ENCODE data around the gene ZNF493.

Gene ZNF493

GRCh38 chr19:21462540-21462939 lies 65.6 kb downstream of the ZNF493 start:
- no peak for DNase-seq (ENCODE audit: low read depth in 3 of 3)

GRCh38 chr19:21463449-21464105 lies 66.6 kb downstream of the ZNF493 start:
- peak in 1 of 3 donors; percentile 43 for DNase-seq (ENCODE audit: low read depth in 3 of 3)

- no peak for DNase-seq (ENCODE audit: low read depth in 3 of 3)
Observed at GRCh38 chr19:21466627-21467026, 69.7 kb downstream of the ZNF493 start.

- no peak for DNase-seq (ENCODE audit: low read depth in 3 of 3)
Observed at GRCh38 chr19:21468791-21469190, 71.9 kb downstream of the ZNF493 start.

GRCh38 chr19:21472507-21472906 lies 75.6 kb downstream of the ZNF493 start:
- DNase-seq (ENCODE audit: low read depth in 3 of 3), result no peak

- DNase-seq (ENCODE audit: low read depth in 3 of 3), result peak; percentile 58 to 84 (median 60)
Observed at GRCh38 chr19:21474671-21475181, 77.8 kb downstream of the ZNF493 start.

All from stimulated activated CD4-positive, alpha-beta T cell treated with anti-CD3 and anti-CD28 coated beads, TNF-alpha, amount 100 ng/mL, for 48 hours (primary cell).